Keratinocyte (primary cell): ENCODE measurements around the gene SLC43A1. TPM values are rescaled to one million over a fixed set of nuclear protein-coding genes. Genes with fewer than 3 reads are reported as not detected.

Experiments
- DNase-seq: peaks from one replicate; pipeline ENCODE4 v3.0.0-alpha.2; 2011; ENCODE audit warnings: low read depth, missing footprints, low spot score
- FAIRE-seq: peaks from 2 replicates; lab custom pipeline; 2011; peaks lifted over from hg19 to GRCh38; lab: Jason Lieb, UNC
- H2AFZ ChIP-seq: 2 replicates; pipeline ENCODE4 v1.6.0; 2012; ENCODE audit warnings: low read length, control low read depth, inconsistent platforms; ENCODE audit not compliant: control insufficient read depth
- H3K27ac ChIP-seq: 2 replicates; pipeline ENCODE4 v1.5.1; 2011; ENCODE audit warnings: low read length; ENCODE audit not compliant: control insufficient read depth, insufficient read depth
- H3K27me3 ChIP-seq: 3 replicates; pipeline ENCODE4 v1.6.0; 2011; ENCODE audit warnings: low read length; ENCODE audit not compliant: control insufficient read depth, insufficient read depth; ENCODE audit errors: extremely low read depth
- H3K36me3 ChIP-seq, 2 experiments: 2 replicates in 1 of 2; 3 replicates in 1 of 2; pipeline ENCODE4 v1.5.1; 2011; ENCODE audit warnings: low read length in 2 of 2, mild to moderate bottlenecking in 1 of 2; ENCODE audit not compliant: control insufficient read depth in 2 of 2, insufficient read depth in 2 of 2; ENCODE audit errors: extremely low read depth in 1 of 2
- H3K4me1 ChIP-seq: 3 replicates; pipeline ENCODE4 v1.5.1; 2011; ENCODE audit warnings: low read length; ENCODE audit not compliant: control insufficient read depth, insufficient read depth; ENCODE audit errors: extremely low read depth
- H3K4me2 ChIP-seq: 3 replicates; pipeline ENCODE4 v1.6.0; 2011; ENCODE audit warnings: low read depth, low read length; ENCODE audit not compliant: control insufficient read depth, insufficient read depth; ENCODE audit errors: extremely low read depth
- H3K4me3 ChIP-seq, 3 experiments: fragments of 200-600 bp in 1 of 3; sonication (generic) in 1 of 3; 2 replicates in 2 of 3; 3 replicates in 1 of 3; pipeline ENCODE4 v1.5.1; 2011 to 2016; ENCODE audit warnings: low read length in 3 of 3, mild to moderate bottlenecking in 3 of 3, control low read depth in 2 of 3, inconsistent platforms in 1 of 3, low read depth in 1 of 3, mixed read lengths in 1 of 3, mixed run types in 1 of 3, moderate library complexity in 1 of 3; ENCODE audit not compliant: control insufficient read depth in 2 of 3, insufficient read depth in 2 of 3; ENCODE audit errors: extremely low read depth in 1 of 3
- H3K79me2 ChIP-seq: 2 replicates; pipeline ENCODE4 v1.6.0; 2012; ENCODE audit warnings: low read length; ENCODE audit not compliant: control insufficient read depth, insufficient read depth
- H3K9ac ChIP-seq: 3 replicates; pipeline ENCODE4 v1.6.0; 2011; ENCODE audit warnings: low read length; ENCODE audit not compliant: control insufficient read depth, insufficient read depth; ENCODE audit errors: extremely low read depth
- H3K9me1 ChIP-seq: 3 replicates; pipeline ENCODE4 v1.6.0; 2011; ENCODE audit warnings: low read length; ENCODE audit not compliant: control insufficient read depth, insufficient read depth; ENCODE audit errors: extremely low read depth
- H3K9me3 ChIP-seq: 2 replicates; pipeline ENCODE4 v1.5.1; 2012; ENCODE audit warnings: low read depth, low read length; ENCODE audit not compliant: control insufficient read depth
- H4K20me1 ChIP-seq: 3 replicates; pipeline ENCODE4 v1.6.0; 2011; ENCODE audit warnings: low read length; ENCODE audit not compliant: control insufficient read depth, insufficient read depth; ENCODE audit errors: extremely low read depth
- CTCF ChIP-seq, 3 experiments: IDR thresholded peaks in 1 of 3; conservative IDR thresholded peaks in 1 of 3; optimal IDR thresholded peaks in 1 of 3; 2 replicates in 2 of 3; 3 replicates in 1 of 3; pipeline versions ENCODE3 to v1.5.1; 2011; ENCODE audit warnings: low read length in 3 of 3, mild to moderate bottlenecking in 3 of 3, moderate library complexity in 2 of 3, control low read depth in 1 of 3, inconsistent platforms in 1 of 3; ENCODE audit not compliant: insufficient read depth in 2 of 3; ENCODE audit errors: extremely low read depth in 1 of 3
- EZH2 ChIP-seq: IDR thresholded peaks from one replicate; pipeline ENCODE4 v1.6.1; 2012; ENCODE audit warnings: inconsistent platforms, mild to moderate bottlenecking, low read length, moderate library complexity
- dilution Hi-C: fragments of 300-500 bp; cut with MboI; formaldehyde crosslinking; loops from one replicate; pipeline ENCODE4 v1.7.0; 2020; ENCODE audit warnings: low sequenced_read_pairs; ENCODE audit not compliant: extremely low pct_ligation_motif_present
- polyA plus RNA-seq, 5 experiments: library from polyadenylated mRNA; depleted of rRNA in 3 of 5; stranded (reverse) in 3 of 5; stranded (forward) in 1 of 5; unstranded in 1 of 5; fragments of >200 nt; gene quantifications; 1 replicate in 1 of 5; 2 replicates in 3 of 5; 3 replicates in 1 of 5; pipeline versions ENCODE4 v1.2.1 to v1.2.3, GENCODE V29; 2011 to 2012; ENCODE audit warnings: missing spikeins in 2 of 5, low read depth in 1 of 5, low replicate concordance in 1 of 5

Gene SLC43A1
- polyA plus RNA-seq, 1 donor (not counting 4 experiments of a cell fraction or from before 2014, with no cell fraction given), result 0.75 TPM

- Histone ChIP-seq H3K9me3 (no peaks in the 10 kb centered on the region), H3K27me3 (peaks cover 23% of the 10 kb centered on the region), H3K9ac (peak overlapping the region; percentile 61), H3K9me1 (no peaks in the 10 kb centered on the region), H3K4me2 (peak overlapping the region; percentile 90), H3K27ac (no peak overlapping the region), H3K4me3 (peak overlapping the region; percentile 50 to 78 (median 72)), H3K4me1 (peaks cover 4% of the 10 kb centered on the region), H4K20me1 (no peaks in the 10 kb centered on the region), H2AFZ (peak overlapping the region; percentile 90), H3K36me3 (no peaks in the 10 kb centered on the region), H3K79me2 (no peaks in the 10 kb centered on the region)
- no peak for TF ChIP-seq EZH2
- no peak for TF ChIP-seq CTCF (optimal IDR thresholded peaks at IDR 0.05 in 1 of 3, IDR thresholded peaks at IDR 0.05 in 1 of 3, conservative IDR thresholded peaks at IDR 0.05 in 1 of 3; ENCODE audit: extremely low read depth in 1 of 3, insufficient read depth in 2 of 3, low read length in 3 of 3)
- dilution Hi-C loops, result no loop called here
- DNase-seq, result no peak
- FAIRE-seq, result no peak
Measured at GRCh38 chr11:57516061-57516443, 550 bp upstream of the SLC43A1 start.

- no peaks in the 10 kb centered on the region for H4K20me1 ChIP-seq
- FAIRE-seq, result no peak
- no peaks in the 10 kb centered on the region for H3K79me2 ChIP-seq
- H3K9me3 ChIP-seq, result no peaks in the 10 kb centered on the region
- DNase-seq, result no peak
- TF ChIP-seq CTCF (optimal IDR thresholded peaks at IDR 0.05 in 1 of 3, IDR thresholded peaks at IDR 0.05 in 1 of 3, conservative IDR thresholded peaks at IDR 0.05 in 1 of 3; ENCODE audit: extremely low read depth in 1 of 3, insufficient read depth in 2 of 3, low read length in 3 of 3), result no peak
- peak; percentile 57 for TF ChIP-seq EZH2
- peak overlapping the region; percentile 90 for H3K4me2 ChIP-seq
- no peak overlapping the region for H3K27ac ChIP-seq
- peaks cover 23% of the 10 kb centered on the region for H3K27me3 ChIP-seq
- H3K4me3 ChIP-seq, result peak overlapping the region; percentile 50 to 78 (median 72)
- H3K4me1 ChIP-seq, result peaks cover 4% of the 10 kb centered on the region
- H2AFZ ChIP-seq, result peak overlapping the region; percentile 90
- peak overlapping the region; percentile 61 for H3K9ac ChIP-seq
- H3K9me1 ChIP-seq, result no peaks in the 10 kb centered on the region
- H3K36me3 ChIP-seq, result no peaks in the 10 kb centered on the region
- dilution Hi-C loops, result no loop called here
Measured at GRCh38 chr11:57514538-57515331, 767 bp downstream of the SLC43A1 start.
